Cardiac muscle cell (in vitro differentiated cells and primary cell): ENCODE measurements around the gene TNS2. TPM values are rescaled to one million over a fixed set of nuclear protein-coding genes. Genes with fewer than 3 reads are reported as not detected.

ENCODE experiments used
- DNase-seq, 2 donors: peaks; one replicate each; pipeline versions ENCODE4 v3.0.0 to v3.0.0-alpha.2; 2010 to 2017; ENCODE audit warnings: low read depth in 1 of 2, low spot score in 1 of 2
- H3K27ac ChIP-seq: fragments of 200-600 bp; sonication (generic); 2 replicates; pipeline ENCODE4 v1.5.1; 2016
- H3K27me3 ChIP-seq: fragments of 200-600 bp; sonication (generic); 2 replicates; pipeline ENCODE4 v1.6.0; 2016; ENCODE audit warnings: control low read depth
- H3K36me3 ChIP-seq: fragments of 200-600 bp; sonication (generic); 2 replicates; pipeline ENCODE4 v1.5.1; 2016; ENCODE audit warnings: control low read depth
- H3K4me1 ChIP-seq: fragments of 200-600 bp; sonication (generic); 2 replicates; pipeline ENCODE4 v1.8.1; 2017; ENCODE audit warnings: low read depth, mild to moderate bottlenecking, mixed run types
- H3K4me3 ChIP-seq: fragments of 200-600 bp; sonication (generic); 2 replicates; pipeline ENCODE4 v1.5.1; 2016; ENCODE audit warnings: mild to moderate bottlenecking
- H3K9me3 ChIP-seq: fragments of 200-600 bp; sonication (generic); 2 replicates; pipeline ENCODE4 v1.5.1; 2017; ENCODE audit warnings: low read depth, mild to moderate bottlenecking, control low read depth
- CTCF ChIP-seq: IDR thresholded peaks from 2 replicates; pipeline ENCODE4 v1.5.1; 2012; ENCODE audit warnings: low read depth, mild to moderate bottlenecking, low read length
- polyA plus RNA-seq: library from polyadenylated mRNA; unstranded; fragments of >200 nt; fragmentation: Nextera tagmentation; extraction: Ambion mirVana; gene quantifications from 2 replicates; pipeline ENCODE4 v1.2.1, GENCODE V29; 2016
- total RNA-seq: library from RNA; depleted of rRNA; stranded (reverse); fragments of >200 nt; gene quantifications from 2 replicates; pipeline ENCODE4 v1.2.3, GENCODE V29; 2016

The TNS2 gene
- total and polyA plus RNA-seq, 2 experiments from 2014 or later: 4.5 to 5.1 TPM

GRCh38 chr12:53099071-53099882 lies 49.4 kb downstream of the TNS2 start:
- H3K36me3 ChIP-seq: no peaks in the 10 kb centered on the region
- peaks cover 3% of the 10 kb centered on the region for H3K27me3 ChIP-seq
- H3K9me3 ChIP-seq: no peaks in the 10 kb centered on the region
- no peak overlapping the region for H3K27ac ChIP-seq
- peaks cover 33% of the 10 kb centered on the region for H3K4me1 ChIP-seq
- no peak overlapping the region for H3K4me3 ChIP-seq
- TF ChIP-seq CTCF: peak; percentile 94
- peak; percentile 89 to 96 for DNase-seq

- Histone ChIP-seq H3K9me3 (no peaks in the 10 kb centered on the region), H3K4me1 (peaks cover 39% of the 10 kb centered on the region), H3K4me3 (no peak overlapping the region), H3K27ac (no peak overlapping the region), H3K27me3 (peaks cover 3% of the 10 kb centered on the region), H3K36me3 (no peaks in the 10 kb centered on the region)
- DNase-seq: no peak
- no peak for TF ChIP-seq CTCF
Measured at GRCh38 chr12:53100466-53101151, 50.7 kb downstream of the TNS2 start.

- DNase-seq: no peak
- Histone ChIP-seq H3K27ac (no peak overlapping the region), H3K27me3 (peaks cover 2% of the 10 kb centered on the region), H3K4me3 (no peak overlapping the region), H3K9me3 (no peaks in the 10 kb centered on the region), H3K36me3 (no peaks in the 10 kb centered on the region), H3K4me1 (peaks cover 39% of the 10 kb centered on the region)
- TF ChIP-seq CTCF: no peak
Measured at GRCh38 chr12:53101266-53101665, 51.4 kb downstream of the TNS2 start.

- no peaks in the 10 kb centered on the region for H3K27me3 ChIP-seq
- H3K9me3 ChIP-seq: no peaks in the 10 kb centered on the region
- TF ChIP-seq CTCF: no peak
- H3K4me3 ChIP-seq: no peak overlapping the region
- H3K36me3 ChIP-seq: no peaks in the 10 kb centered on the region
- H3K27ac ChIP-seq: peak overlapping the region; percentile 42
- peaks cover 39% of the 10 kb centered on the region for H3K4me1 ChIP-seq
- no peak for DNase-seq
Measured at GRCh38 chr12:53101931-53102781, 52.3 kb downstream of the TNS2 start.
